Measurements from ENCODE around the gene LY6G6F.

Gene LY6G6F

DNA sequence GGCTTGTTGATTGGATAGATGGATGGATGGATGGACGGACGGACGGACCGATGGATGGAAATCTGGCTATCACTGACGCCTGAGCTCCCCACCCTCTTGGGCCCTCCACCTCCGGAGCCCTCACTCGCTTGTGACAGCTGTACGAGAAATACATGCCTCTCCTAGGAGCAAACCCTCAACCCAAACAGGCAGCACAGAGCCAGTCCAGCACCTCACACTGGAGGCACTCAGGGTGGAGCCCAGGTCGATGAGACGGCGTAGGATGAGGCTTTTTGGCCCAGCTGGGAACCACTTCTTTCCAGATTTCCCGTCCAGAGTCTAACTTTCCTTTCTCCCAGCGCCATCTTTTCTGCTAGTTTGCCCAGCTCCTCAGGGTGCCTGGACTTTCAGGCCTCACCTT is 23.1 kb upstream of the LY6G6F start:
- TF ChIP-seq CEBPB (IDR thresholded peaks at IDR 0.05) (no peak), EGR1 (IDR thresholded peaks at IDR 0.05) (no peak), EP300 (IDR thresholded peaks at IDR 0.05; ENCODE audit: borderline replicate concordance) (no peak)

DNA sequence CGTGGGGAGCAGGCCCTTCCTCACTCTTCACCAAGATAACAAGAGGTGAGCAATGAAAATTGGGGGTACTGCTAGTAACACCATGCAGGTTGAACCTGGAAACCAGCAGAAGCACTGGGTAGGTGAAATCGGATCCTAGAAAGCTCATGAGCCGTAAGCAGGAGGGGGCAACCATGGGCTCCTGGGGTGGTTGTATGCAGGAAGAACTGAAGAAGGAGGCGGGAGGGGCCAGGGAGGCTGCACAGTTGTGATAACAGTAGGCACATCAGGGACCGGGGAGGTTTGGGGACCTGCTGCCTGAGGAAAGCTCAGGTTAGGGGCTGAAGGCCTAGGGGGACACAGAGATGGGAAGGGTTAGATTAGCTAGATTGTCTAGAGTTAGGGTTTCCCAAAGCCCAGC is 20.2 kb upstream of the LY6G6F start:
- TF ChIP-seq TEAD4 (IDR thresholded peaks at IDR 0.05): no peak
- TF ChIP-seq TAF1 (IDR thresholded peaks at IDR 0.05; ENCODE audit: low read depth): no peak

- TF ChIP-seq TCF12 (IDR thresholded peaks at IDR 0.05; ENCODE audit: low read depth) (no peak), ZBTB7A (IDR thresholded peaks at IDR 0.05; ENCODE audit: low read depth) (no peak), RAD21 (IDR thresholded peaks at IDR 0.05; ENCODE audit: low read depth) (no peak), TEAD4 (IDR thresholded peaks at IDR 0.05) (no peak), FOXM1 (IDR thresholded peaks at IDR 0.05; ENCODE audit: borderline replicate concordance, low read depth) (no peak), MAX (IDR thresholded peaks at IDR 0.05) (no peak), YY1 (IDR thresholded peaks at IDR 0.05; ENCODE audit: low read depth) (no peak), CEBPB (IDR thresholded peaks at IDR 0.05) (no peak), CREB1 (IDR thresholded peaks at IDR 0.05; ENCODE audit: low read depth) (no peak), EGR1 (IDR thresholded peaks at IDR 0.05) (no peak), TAF1 (IDR thresholded peaks at IDR 0.05; ENCODE audit: low read depth) (no peak), REST (IDR thresholded peaks at IDR 0.05; ENCODE audit: low read depth) (no peak), EP300 (IDR thresholded peaks at IDR 0.05; ENCODE audit: borderline replicate concordance) (no peak), NFIC (IDR thresholded peaks at IDR 0.05) (no peak)
- TF ChIP-seq, protein P1, sequence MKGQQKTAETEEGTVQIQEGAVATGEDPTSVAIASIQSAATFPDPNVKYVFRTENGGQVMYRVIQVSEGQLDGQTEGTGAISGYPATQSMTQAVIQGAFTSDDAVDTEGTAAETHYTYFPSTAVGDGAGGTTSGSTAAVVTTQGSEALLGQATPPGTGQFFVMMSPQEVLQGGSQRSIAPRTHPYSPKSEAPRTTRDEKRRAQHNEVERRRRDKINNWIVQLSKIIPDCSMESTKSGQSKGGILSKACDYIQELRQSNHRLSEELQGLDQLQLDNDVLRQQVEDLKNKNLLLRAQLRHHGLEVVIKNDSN (IDR thresholded peaks at IDR 0.05): no peak
Observed at GRCh38 chr6:31687321-31687720, 19.3 kb upstream of the LY6G6F start.

- TF ChIP-seq RAD21 (IDR thresholded peaks at IDR 0.05; ENCODE audit: low read depth): no peak
- TF ChIP-seq EP300 (IDR thresholded peaks at IDR 0.05; ENCODE audit: borderline replicate concordance): no peak
- TF ChIP-seq ZBTB7A (IDR thresholded peaks at IDR 0.05; ENCODE audit: low read depth): no peak
- TF ChIP-seq FOXM1 (IDR thresholded peaks at IDR 0.05; ENCODE audit: borderline replicate concordance, low read depth): no peak
- no peak for TF ChIP-seq CEBPB (IDR thresholded peaks at IDR 0.05)
- TF ChIP-seq REST (IDR thresholded peaks at IDR 0.05; ENCODE audit: low read depth): no peak
- TF ChIP-seq EGR1 (IDR thresholded peaks at IDR 0.05): no peak
Observed at GRCh38 chr6:31687860-31688693, 18.6 kb upstream of the LY6G6F start.

DNA sequence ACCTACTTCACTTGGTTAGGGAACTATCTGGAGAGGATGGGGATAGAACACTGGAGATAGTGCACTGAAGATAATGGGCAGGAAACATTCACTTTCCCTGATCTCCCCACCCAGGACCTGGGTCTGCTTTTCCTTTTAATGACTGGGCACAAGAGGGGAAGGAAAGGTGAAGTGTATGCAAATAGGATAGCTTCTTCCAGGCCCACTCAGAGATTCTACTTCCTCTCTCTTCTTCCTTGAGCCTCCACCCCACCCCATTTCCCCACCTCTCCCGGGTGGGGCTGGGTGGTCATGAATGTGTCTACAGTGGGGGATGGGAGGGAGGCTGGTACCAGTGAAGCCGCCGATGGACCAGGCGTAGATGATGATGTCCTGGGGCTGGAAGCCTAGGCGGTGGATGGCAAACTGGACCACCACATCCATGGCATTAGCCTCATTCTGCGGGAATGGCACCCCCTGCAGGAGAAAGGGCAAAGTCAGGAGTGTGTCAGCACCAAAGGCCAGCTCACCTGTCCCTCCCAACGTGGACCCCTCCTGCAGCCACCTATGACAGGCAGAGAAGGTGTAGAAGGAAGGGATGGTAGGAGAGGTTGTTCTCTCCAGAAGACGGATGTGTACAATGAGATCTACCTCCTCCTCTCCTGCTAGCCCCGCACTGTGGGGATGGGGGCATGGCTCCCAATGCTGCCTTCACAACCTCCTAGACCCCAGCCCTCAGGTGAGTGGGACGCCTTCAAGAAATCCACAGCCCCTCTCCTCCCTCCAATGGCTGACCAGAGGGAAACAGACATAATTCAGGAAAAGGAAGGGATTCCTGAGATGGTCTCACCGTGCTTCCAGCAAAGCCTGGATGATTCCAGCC is 17.2 kb upstream of the LY6G6F start:
- TF ChIP-seq YY1 (IDR thresholded peaks at IDR 0.05; ENCODE audit: low read depth): no peak
- no peak for TF ChIP-seq EGR1 (IDR thresholded peaks at IDR 0.05)
- TF ChIP-seq EP300 (IDR thresholded peaks at IDR 0.05; ENCODE audit: borderline replicate concordance): no peak
- TF ChIP-seq, protein P1 (IDR thresholded peaks at IDR 0.05): no peak
- no peak for TF ChIP-seq ZBTB7A (IDR thresholded peaks at IDR 0.05; ENCODE audit: low read depth)
- no peak for TF ChIP-seq CREB1 (IDR thresholded peaks at IDR 0.05; ENCODE audit: low read depth)
- no peak for TF ChIP-seq CEBPB (IDR thresholded peaks at IDR 0.05)
- TF ChIP-seq FOXM1 (IDR thresholded peaks at IDR 0.05; ENCODE audit: borderline replicate concordance, low read depth): no peak
- TF ChIP-seq REST (IDR thresholded peaks at IDR 0.05; ENCODE audit: low read depth): no peak
- TF ChIP-seq NFIC (IDR thresholded peaks at IDR 0.05): no peak
- no peak for TF ChIP-seq RAD21 (IDR thresholded peaks at IDR 0.05; ENCODE audit: low read depth)
- TF ChIP-seq MAX (IDR thresholded peaks at IDR 0.05): no peak
- TF ChIP-seq TAF1 (IDR thresholded peaks at IDR 0.05; ENCODE audit: low read depth): no peak
- TF ChIP-seq TCF12 (IDR thresholded peaks at IDR 0.05; ENCODE audit: low read depth): no peak
- TF ChIP-seq TEAD4 (IDR thresholded peaks at IDR 0.05): no peak

Measured in Ishikawa (cell line).